ENCODE data around the gene RAB3B.

The RAB3B gene

DNA sequence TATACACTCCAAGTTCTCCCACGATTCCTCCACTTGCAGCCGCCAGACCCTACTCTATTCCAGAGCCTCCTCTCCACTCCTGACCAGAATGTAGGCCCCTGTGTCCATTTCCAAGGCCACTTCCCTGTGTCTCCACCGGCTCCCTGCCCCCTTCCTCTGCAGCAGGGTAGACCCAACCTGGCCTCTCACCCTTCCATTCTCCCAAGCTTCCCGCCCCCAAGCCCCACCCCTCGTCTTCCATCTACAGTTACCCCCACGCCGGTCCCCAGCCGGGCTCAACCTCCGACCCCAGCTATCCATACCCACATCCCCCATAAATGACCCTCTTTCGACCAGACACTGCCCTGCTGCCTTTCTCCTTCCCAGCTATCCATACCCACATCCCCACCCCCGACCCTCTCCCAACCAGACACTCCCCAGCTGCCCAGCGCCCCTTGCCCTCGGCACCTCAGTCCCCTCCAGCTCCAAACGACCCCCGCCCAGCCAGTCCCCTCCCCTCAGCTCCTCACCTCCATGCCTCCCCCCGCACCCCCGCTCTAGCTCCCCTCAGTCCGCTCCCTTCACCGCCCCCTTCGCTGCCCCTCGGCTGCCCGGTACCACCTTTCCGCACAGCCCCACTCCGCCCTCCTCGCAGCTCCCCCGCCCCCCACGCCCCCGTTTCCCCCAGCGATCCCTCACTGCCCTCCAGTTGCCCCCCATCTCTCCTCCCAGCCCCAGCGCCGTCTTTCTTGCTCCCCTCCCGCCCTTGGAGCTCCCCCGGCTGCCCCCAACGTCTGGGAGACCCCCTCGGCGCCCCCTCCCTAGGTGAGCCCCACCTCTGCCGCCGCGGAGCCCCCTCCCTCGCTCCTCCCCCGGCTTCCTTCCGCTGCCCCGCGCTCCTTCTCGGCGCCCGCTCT is 670 bp downstream of the RAB3B start:
- no peak for DNase-seq (ENCODE audit: low read depth, low spot score)
- TF ChIP-seq, protein P1, sequence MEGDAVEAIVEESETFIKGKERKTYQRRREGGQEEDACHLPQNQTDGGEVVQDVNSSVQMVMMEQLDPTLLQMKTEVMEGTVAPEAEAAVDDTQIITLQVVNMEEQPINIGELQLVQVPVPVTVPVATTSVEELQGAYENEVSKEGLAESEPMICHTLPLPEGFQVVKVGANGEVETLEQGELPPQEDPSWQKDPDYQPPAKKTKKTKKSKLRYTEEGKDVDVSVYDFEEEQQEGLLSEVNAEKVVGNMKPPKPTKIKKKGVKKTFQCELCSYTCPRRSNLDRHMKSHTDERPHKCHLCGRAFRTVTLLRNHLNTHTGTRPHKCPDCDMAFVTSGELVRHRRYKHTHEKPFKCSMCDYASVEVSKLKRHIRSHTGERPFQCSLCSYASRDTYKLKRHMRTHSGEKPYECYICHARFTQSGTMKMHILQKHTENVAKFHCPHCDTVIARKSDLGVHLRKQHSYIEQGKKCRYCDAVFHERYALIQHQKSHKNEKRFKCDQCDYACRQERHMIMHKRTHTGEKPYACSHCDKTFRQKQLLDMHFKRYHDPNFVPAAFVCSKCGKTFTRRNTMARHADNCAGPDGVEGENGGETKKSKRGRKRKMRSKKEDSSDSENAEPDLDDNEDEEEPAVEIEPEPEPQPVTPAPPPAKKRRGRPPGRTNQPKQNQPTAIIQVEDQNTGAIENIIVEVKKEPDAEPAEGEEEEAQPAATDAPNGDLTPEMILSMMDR (IDR thresholded peaks at IDR 0.05; ENCODE audit: low read depth, low read length) = no peak
- peak overlapping the region; percentile 55 for H3K4me3 ChIP-seq (ENCODE audit: low read depth, low read length)
- in situ Hi-C loops (cut with HindIII; ENCODE audit: low sequenced_read_pairs) = no loop called here

GRCh38 chr1:51988254-51988653 is 2.2 kb downstream of the RAB3B start:
- TF ChIP-seq, protein P1 (IDR thresholded peaks at IDR 0.05; ENCODE audit: low read depth, low read length) = no peak
- DNase-seq (ENCODE audit: low read depth, low spot score) = no peak

DNA sequence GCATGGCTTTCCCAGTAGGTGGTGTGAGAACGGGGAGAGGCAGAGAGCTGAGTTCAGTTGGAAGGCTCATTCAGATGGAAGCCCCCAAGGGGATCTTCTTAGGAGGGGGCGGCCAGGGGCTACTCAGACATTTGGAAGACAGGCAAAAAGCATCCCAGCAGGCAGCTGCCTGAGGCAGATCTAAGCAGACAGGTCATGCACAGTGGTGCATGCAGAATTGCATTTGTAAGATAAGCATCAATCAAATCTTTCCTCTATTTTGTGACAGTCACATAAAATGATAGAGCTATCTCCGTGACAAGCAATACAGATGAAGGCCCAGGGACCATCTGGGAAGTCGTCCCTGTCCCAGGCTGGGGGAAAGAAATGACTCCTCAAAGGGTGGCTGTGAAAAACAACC is 3.8 kb downstream of the RAB3B start:
- TF ChIP-seq, protein P1 (IDR thresholded peaks at IDR 0.05; ENCODE audit: low read depth, low read length) = no peak
- in situ Hi-C loops (cut with HindIII; ENCODE audit: low sequenced_read_pairs) = no loop called here
- no peak for DNase-seq (ENCODE audit: low read depth, low spot score)
- no peak overlapping the region for H3K4me3 ChIP-seq (ENCODE audit: low read depth, low read length)

More at GRCh38 chr1:51988254-51988653, 2.2 kb downstream of the RAB3B start:
- no peak overlapping the region for H3K4me3 ChIP-seq (ENCODE audit: low read depth, low read length)
- in situ Hi-C loops (cut with HindIII; ENCODE audit: low sequenced_read_pairs) = no loop called here

GRCh38 chr1:51982161-51982560 is 8.3 kb downstream of the RAB3B start:
- in situ Hi-C loops (cut with HindIII; ENCODE audit: low sequenced_read_pairs) = no loop called here
- no peak for DNase-seq (ENCODE audit: low read depth, low spot score)
- TF ChIP-seq, protein P1 (IDR thresholded peaks at IDR 0.05; ENCODE audit: low read depth, low read length) = no peak
- no peak overlapping the region for H3K4me3 ChIP-seq (ENCODE audit: low read depth, low read length)

- TF ChIP-seq, protein P1 (IDR thresholded peaks at IDR 0.05; ENCODE audit: low read depth, low read length) = no peak
- no peak overlapping the region for H3K4me3 ChIP-seq (ENCODE audit: low read depth, low read length)
- in situ Hi-C loops (cut with HindIII; ENCODE audit: low sequenced_read_pairs) = no loop called here
- no peak for DNase-seq (ENCODE audit: low read depth, low spot score)
Observed at GRCh38 chr1:51981555-51981954, 8.9 kb downstream of the RAB3B start.

DNA sequence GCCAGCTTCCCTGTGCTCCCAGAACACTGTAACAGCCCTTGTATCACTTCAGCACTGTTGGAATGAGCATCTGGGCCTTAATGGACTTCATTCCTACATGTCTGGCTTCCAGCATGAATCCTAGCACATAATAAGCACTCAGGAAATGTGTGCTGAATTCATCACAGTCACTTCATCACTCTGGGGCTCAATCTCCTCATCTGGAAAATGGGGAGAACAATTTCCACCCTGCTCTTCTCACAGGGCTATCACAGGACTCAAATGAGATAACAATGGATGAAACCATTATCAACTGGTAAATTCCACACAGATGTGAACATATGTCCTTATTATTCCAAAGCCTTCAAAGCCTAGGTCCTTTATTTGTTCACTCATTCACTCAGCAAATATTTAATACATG is 12.4 kb downstream of the RAB3B start:
- no peak for DNase-seq (ENCODE audit: low read depth, low spot score)
- no peak overlapping the region for H3K4me3 ChIP-seq (ENCODE audit: low read depth, low read length)
- TF ChIP-seq, protein P1 (IDR thresholded peaks at IDR 0.05; ENCODE audit: low read depth, low read length) = no peak
- in situ Hi-C loops (cut with HindIII; ENCODE audit: low sequenced_read_pairs) = no loop called here
